HepG2 (cell line): Measurements from ENCODE around the gene SMO. TPM values are rescaled to one million over a fixed set of nuclear protein-coding genes. Genes with fewer than 3 reads are reported as not detected.

Source experiments
- AHR ChIP-seq: IDR thresholded peaks from 2 replicates; pipeline ENCODE4 v1.6.1; 2018; ENCODE audit warnings: missing genetic modification reagents, missing compliant biosample characterization
- ARID2 ChIP-seq: sonication (generic); formaldehyde crosslinking; IDR thresholded peaks from 2 replicates; pipeline ENCODE4 v1.8.1; 2022; ENCODE audit warnings: mild to moderate bottlenecking, missing genetic modification reagents, borderline replicate concordance
- ATF2 ChIP-seq: sonication (generic); formaldehyde crosslinking; IDR thresholded peaks from 2 replicates; pipeline ENCODE4 v1.4.0; 2020; ENCODE audit warnings: missing genetic modification reagents
- HDAC2 ChIP-seq: sonication (generic); formaldehyde crosslinking; IDR thresholded peaks from 2 replicates; pipeline ENCODE4 v1.4.0; 2020; ENCODE audit warnings: missing genetic modification reagents
- MYNN ChIP-seq: sonication (generic); formaldehyde crosslinking; IDR thresholded peaks from 2 replicates; pipeline ENCODE4 v1.4.0; 2020; ENCODE audit warnings: mild to moderate bottlenecking, low read depth, missing genetic modification reagents
- PHF8 ChIP-seq: sonication (generic); formaldehyde crosslinking; IDR thresholded peaks from 2 replicates; pipeline ENCODE4 v1.5.0; 2020; ENCODE audit warnings: missing genetic modification reagents
- SMAD9 ChIP-seq: sonication (generic); formaldehyde crosslinking; IDR thresholded peaks from 2 replicates; pipeline ENCODE4 v1.5.1; 2020; ENCODE audit warnings: mild to moderate bottlenecking, missing genetic modification reagents
- SMC3 ChIP-seq: IDR thresholded peaks from 2 replicates; pipeline ENCODE4 v1.6.1; 2011; ENCODE audit warnings: low read length, improper control_type of control experiment
- SNAPC4 ChIP-seq: sonication (generic); formaldehyde crosslinking; IDR thresholded peaks from 2 replicates; pipeline ENCODE4 v1.4.0; 2020; ENCODE audit warnings: mild to moderate bottlenecking, missing genetic modification reagents
- SSRP1 ChIP-seq: IDR thresholded peaks from 2 replicates; pipeline ENCODE4 v1.6.1; 2016; ENCODE audit warnings: control low read depth
- TBX3 ChIP-seq: fragments of 450-650 bp; IDR thresholded peaks from 2 replicates; pipeline ENCODE4 v1.6.1; 2017; ENCODE audit warnings: antibody characterized with exemption, mild to moderate bottlenecking, inconsistent platforms, borderline replicate concordance
- THAP8 ChIP-seq: sonication (generic); formaldehyde crosslinking; IDR thresholded peaks from 2 replicates; pipeline ENCODE4 v1.5.1; 2020; ENCODE audit warnings: missing genetic modification reagents, mild to moderate bottlenecking, borderline replicate concordance
- ZBTB39 ChIP-seq: sonication (generic); formaldehyde crosslinking; IDR thresholded peaks from 2 replicates; pipeline ENCODE4 v1.5.0; 2020; ENCODE audit warnings: missing genetic modification reagents
- ZNF256 ChIP-seq: sonication (generic); formaldehyde crosslinking; conservative IDR thresholded peaks from 2 replicates; pipeline ENCODE4 v1.4.0; 2020; ENCODE audit warnings: missing genetic modification reagents
- ZNF383 ChIP-seq: sonication (generic); formaldehyde crosslinking; IDR thresholded peaks from 2 replicates; pipeline ENCODE4 v1.4.0; 2020; ENCODE audit warnings: missing genetic modification reagents, mild to moderate bottlenecking, borderline replicate concordance
- ZNF44 ChIP-seq: sonication (generic); formaldehyde crosslinking; IDR thresholded peaks from 2 replicates; pipeline ENCODE4 v1.5.1; 2020; ENCODE audit warnings: mild to moderate bottlenecking, missing genetic modification reagents
- ZNF709 ChIP-seq: sonication (generic); formaldehyde crosslinking; IDR thresholded peaks from 2 replicates; pipeline ENCODE4 v1.5.0; 2020; ENCODE audit warnings: mild to moderate bottlenecking, missing genetic modification reagents
- polyA plus RNA-seq, 8 experiments: library from polyadenylated mRNA; depleted of rRNA in 3 of 8; stranded (reverse) in 7 of 8; unstranded in 1 of 8; fragments of >200 nt; fragmentation: Illumina TruSeq in 4 of 8; extraction: Trizol in 4 of 8; gene quantifications; 2 replicates each; pipeline versions ENCODE4 v1.2.1 to v1.2.3, GENCODE V29; 2011 to 2016; ENCODE audit warnings: low read depth in 4 of 8, missing spikeins in 1 of 8, mixed read lengths in 1 of 8; ENCODE audit not compliant: insufficient read depth in 1 of 8
- total RNA-seq, 5 experiments: library from RNA; depleted of rRNA; stranded (reverse); fragments of >200 nt; fragmentation: Illumina TruSeq; extraction: Trizol; gene quantifications; 2 replicates each; pipeline ENCODE4 v1.2.3, GENCODE V29; 2016; ENCODE audit warnings: low read depth in 1 of 5
- TF ChIP-seq, protein P1 (sequence below): sonication (generic); formaldehyde crosslinking; IDR thresholded peaks from 2 replicates; pipeline ENCODE4 v1.4.0; 2020; ENCODE audit warnings: mild to moderate bottlenecking, missing genetic modification reagents
- TF ChIP-seq, protein P2 (sequence below): fragments of 450-650 bp; IDR thresholded peaks from 2 replicates; pipeline ENCODE4 v1.6.1; 2017

Gene SMO
- total and polyA plus RNA-seq, 2 of the 13 experiments (the other 11 are each of a cell fraction or from before 2014, with no cell fraction given): 23.8 to 32.3 TPM

- TF ChIP-seq, protein P1, sequence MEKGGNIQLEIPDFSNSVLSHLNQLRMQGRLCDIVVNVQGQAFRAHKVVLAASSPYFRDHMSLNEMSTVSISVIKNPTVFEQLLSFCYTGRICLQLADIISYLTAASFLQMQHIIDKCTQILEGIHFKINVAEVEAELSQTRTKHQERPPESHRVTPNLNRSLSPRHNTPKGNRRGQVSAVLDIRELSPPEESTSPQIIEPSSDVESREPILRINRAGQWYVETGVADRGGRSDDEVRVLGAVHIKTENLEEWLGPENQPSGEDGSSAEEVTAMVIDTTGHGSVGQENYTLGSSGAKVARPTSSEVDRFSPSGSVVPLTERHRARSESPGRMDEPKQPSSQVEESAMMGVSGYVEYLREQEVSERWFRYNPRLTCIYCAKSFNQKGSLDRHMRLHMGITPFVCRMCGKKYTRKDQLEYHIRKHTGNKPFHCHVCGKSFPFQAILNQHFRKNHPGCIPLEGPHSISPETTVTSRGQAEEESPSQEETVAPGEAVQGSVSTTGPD (CRISPR knock-in tag): no peak
- 0 out of 2 replicates have a peak, but pooled peaks have one; percentile 10 for TF ChIP-seq ZNF256 (CRISPR knock-in tag)
- TF ChIP-seq ZNF44 (CRISPR knock-in tag): no peak
- peak; percentile 89 for TF ChIP-seq SMC3
- TF ChIP-seq SMAD9 (CRISPR knock-in tag): no peak
- TF ChIP-seq, protein P2, sequence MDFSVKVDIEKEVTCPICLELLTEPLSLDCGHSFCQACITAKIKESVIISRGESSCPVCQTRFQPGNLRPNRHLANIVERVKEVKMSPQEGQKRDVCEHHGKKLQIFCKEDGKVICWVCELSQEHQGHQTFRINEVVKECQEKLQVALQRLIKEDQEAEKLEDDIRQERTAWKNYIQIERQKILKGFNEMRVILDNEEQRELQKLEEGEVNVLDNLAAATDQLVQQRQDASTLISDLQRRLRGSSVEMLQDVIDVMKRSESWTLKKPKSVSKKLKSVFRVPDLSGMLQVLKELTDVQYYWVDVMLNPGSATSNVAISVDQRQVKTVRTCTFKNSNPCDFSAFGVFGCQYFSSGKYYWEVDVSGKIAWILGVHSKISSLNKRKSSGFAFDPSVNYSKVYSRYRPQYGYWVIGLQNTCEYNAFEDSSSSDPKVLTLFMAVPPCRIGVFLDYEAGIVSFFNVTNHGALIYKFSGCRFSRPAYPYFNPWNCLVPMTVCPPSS: no peak
- 0 out of 2 replicates have a peak, but pooled peaks have one; percentile 22 for TF ChIP-seq ATF2
- no peak for TF ChIP-seq ARID2 (CRISPR knock-in tag)
- no peak for TF ChIP-seq AHR (CRISPR knock-in tag)
- no peak for TF ChIP-seq MYNN (CRISPR knock-in tag)
- no peak for TF ChIP-seq SNAPC4
- TF ChIP-seq ZNF383: no peak
- TF ChIP-seq PHF8 (CRISPR knock-in tag): no peak
- TF ChIP-seq THAP8 (CRISPR knock-in tag): no peak
- 0 out of 2 replicates have a peak, but pooled peaks have one; percentile 43 for TF ChIP-seq SSRP1 (CRISPR knock-in tag)
- TF ChIP-seq HDAC2 (CRISPR knock-in tag): no peak
- no peak for TF ChIP-seq TBX3
- TF ChIP-seq ZBTB39 (CRISPR knock-in tag): no peak
- no peak for TF ChIP-seq ZNF709
Measured at GRCh38 chr7:129218514-129219062, 30.2 kb downstream of the SMO start (continued).
